Measurements from ENCODE around the gene NASP. TPM values are rescaled to one million over a fixed set of nuclear protein-coding genes. Genes with fewer than 3 reads are reported as not detected.

Gene NASP
- total and polyA plus RNA-seq, 2 of the 4 experiments (the other 2 are of a cell fraction) = 56.6 to 124 TPM

DNA sequence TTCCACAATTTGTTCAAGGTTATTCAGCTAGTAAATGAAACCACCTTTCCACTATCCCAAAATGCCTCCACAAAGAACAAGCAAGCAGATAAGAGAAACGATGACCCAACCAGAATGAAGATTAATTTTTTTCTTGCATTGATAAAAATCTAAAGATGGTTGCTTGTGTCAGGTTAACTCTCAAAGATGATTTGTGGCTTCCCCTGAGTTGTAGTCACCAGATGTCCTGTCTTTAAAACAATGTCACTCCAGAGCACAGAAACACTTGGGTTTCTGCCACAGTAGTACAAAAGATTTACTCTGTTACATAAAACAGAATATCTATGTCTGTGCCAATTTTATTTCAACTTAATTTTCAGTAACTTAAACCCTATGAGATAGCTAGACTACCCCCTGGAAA, 51.4 kb downstream of the NASP start:
- intact Hi-C loops (cut with micrococcal nuclease) = no loop called here
- Histone ChIP-seq H3K23ac (ENCODE audit: low read depth, low read length) (no peak overlapping the region), H2BK120ac (ENCODE audit: low read depth, low read length) (no peak overlapping the region), H3K4me3 (ENCODE audit: insufficient read depth, low read depth, low read length) (no peak overlapping the region), H2AK5ac (ENCODE audit: low read depth, low read length) (no peak overlapping the region), H2BK20ac (ENCODE audit: low read depth, low read length) (no peak overlapping the region), H2BK5ac (ENCODE audit: low read depth, low read length, poor library complexity, severe bottlenecking) (no peak overlapping the region), H2BK15ac (ENCODE audit: low read depth, low read length) (no peak overlapping the region), H3K36me3 (ENCODE audit: control insufficient read depth, insufficient read depth, low read length) (peaks cover 37% of the 10 kb centered on the region), H4K20me1 (ENCODE audit: insufficient read depth, low read length) (peaks cover 2% of the 10 kb centered on the region; the same call in 1 of the 2 replicates), H3K4me1 (ENCODE audit: control insufficient read depth, insufficient read depth, low read length) (peaks cover 2% of the 10 kb centered on the region; the same call in 1 of the 2 replicates), H3K4me2 (ENCODE audit: low read depth, low read length) (no peak overlapping the region), H3K27me3 (ENCODE audit: control insufficient read depth, insufficient read depth, low read length) (no peaks in the 10 kb centered on the region), H3K56ac (ENCODE audit: extremely low read depth, insufficient read depth, low read length) (no peak overlapping the region), H4K5ac (ENCODE audit: low read depth, low read length) (no peak overlapping the region), H3K18ac (ENCODE audit: low read depth, low read length) (no peak overlapping the region), H2AFZ (replicated peaks; ENCODE audit: low read length, poor library complexity) (no peak overlapping the region), H3K14ac (replicated peaks; ENCODE audit: low read depth, low read length) (no peak overlapping the region), H3K4ac (ENCODE audit: low read depth, low read length) (no peak overlapping the region), H3K9me1 (ENCODE audit: insufficient read depth, low read length) (0 out of 2 replicates have a peak, but pooled peaks cover 2% of the 10 kb centered on the region), H3K9me3 (ENCODE audit: control insufficient read depth, insufficient read depth, low read length) (no peaks in the 10 kb centered on the region), H3K9ac (ENCODE audit: low read depth, low read length) (no peak overlapping the region), H4K8ac (ENCODE audit: low read depth in 2 of 2, low read length in 2 of 2) (no peak overlapping the region), H3K27ac (ENCODE audit: insufficient read depth, low read length) (no peak overlapping the region), H2AK9ac (replicated peaks; ENCODE audit: low read depth, low read length, poor library complexity) (no peak overlapping the region), H3K79me1 (ENCODE audit: low read depth in 1 of 2, low read length in 2 of 2) (peaks cover 5 to 27% of the 10 kb centered on the region in 2 experiments; a peak in 3 of 4 replicates), H4K91ac (ENCODE audit: insufficient read depth, low read depth, low read length) (no peak overlapping the region)
- in situ Hi-C loops (cut with MboI; ENCODE audit: low sequenced_read_pairs) = no loop called here
- dilution Hi-C loops (cut with HindIII; ENCODE audit: low sequenced_read_pairs, unreplicated experiment) = no loop called here
- POLR2A ChIA-PET (ENCODE audit: unreplicated experiment) = no interaction called here
- DNase-seq (no peak), ATAC-seq (ENCODE audit: low read depth) (no peak)
- CTCF ChIA-PET = no interaction called here
- BruUV-seq (replicated peaks) = no TSS peak
- no CpG with 5 or more reads among the region's 1 CpG for WGBS, 2 experiments (ENCODE audit: extremely low coverage in 2 of 2, insufficient read length in 1 of 2)
- no peak for TF ChIP-seq BHLHE40 (IDR thresholded peaks at IDR 0.05; ENCODE audit: low read depth, low read length)
- no peak for TF ChIP-seq CHD1 (IDR thresholded peaks at IDR 0.05; ENCODE audit: low read depth, low read length)
- no peak for TF ChIP-seq CEBPB (IDR thresholded peaks at IDR 0.05; ENCODE audit: low read depth, low read length)
- TF ChIP-seq RAD21 (IDR thresholded peaks at IDR 0.05; ENCODE audit: low read length) = no peak
- TF ChIP-seq, protein P1, sequence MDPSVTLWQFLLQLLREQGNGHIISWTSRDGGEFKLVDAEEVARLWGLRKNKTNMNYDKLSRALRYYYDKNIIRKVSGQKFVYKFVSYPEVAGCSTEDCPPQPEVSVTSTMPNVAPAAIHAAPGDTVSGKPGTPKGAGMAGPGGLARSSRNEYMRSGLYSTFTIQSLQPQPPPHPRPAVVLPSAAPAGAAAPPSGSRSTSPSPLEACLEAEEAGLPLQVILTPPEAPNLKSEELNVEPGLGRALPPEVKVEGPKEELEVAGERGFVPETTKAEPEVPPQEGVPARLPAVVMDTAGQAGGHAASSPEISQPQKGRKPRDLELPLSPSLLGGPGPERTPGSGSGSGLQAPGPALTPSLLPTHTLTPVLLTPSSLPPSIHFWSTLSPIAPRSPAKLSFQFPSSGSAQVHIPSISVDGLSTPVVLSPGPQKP (IDR thresholded peaks at IDR 0.05; ENCODE audit: borderline replicate concordance, low read depth, low read length) = no peak
- TF ChIP-seq NFE2L2 (IDR thresholded peaks at IDR 0.05; ENCODE audit: low read depth, low read length) = no peak
- no peak for TF ChIP-seq POLR2A (IDR thresholded peaks at IDR 0.05; ENCODE audit: low read depth, low read length)
- no peak for TF ChIP-seq MAZ (IDR thresholded peaks at IDR 0.05; ENCODE audit: borderline replicate concordance, low read depth, low read length)
- TF ChIP-seq, protein P2, sequence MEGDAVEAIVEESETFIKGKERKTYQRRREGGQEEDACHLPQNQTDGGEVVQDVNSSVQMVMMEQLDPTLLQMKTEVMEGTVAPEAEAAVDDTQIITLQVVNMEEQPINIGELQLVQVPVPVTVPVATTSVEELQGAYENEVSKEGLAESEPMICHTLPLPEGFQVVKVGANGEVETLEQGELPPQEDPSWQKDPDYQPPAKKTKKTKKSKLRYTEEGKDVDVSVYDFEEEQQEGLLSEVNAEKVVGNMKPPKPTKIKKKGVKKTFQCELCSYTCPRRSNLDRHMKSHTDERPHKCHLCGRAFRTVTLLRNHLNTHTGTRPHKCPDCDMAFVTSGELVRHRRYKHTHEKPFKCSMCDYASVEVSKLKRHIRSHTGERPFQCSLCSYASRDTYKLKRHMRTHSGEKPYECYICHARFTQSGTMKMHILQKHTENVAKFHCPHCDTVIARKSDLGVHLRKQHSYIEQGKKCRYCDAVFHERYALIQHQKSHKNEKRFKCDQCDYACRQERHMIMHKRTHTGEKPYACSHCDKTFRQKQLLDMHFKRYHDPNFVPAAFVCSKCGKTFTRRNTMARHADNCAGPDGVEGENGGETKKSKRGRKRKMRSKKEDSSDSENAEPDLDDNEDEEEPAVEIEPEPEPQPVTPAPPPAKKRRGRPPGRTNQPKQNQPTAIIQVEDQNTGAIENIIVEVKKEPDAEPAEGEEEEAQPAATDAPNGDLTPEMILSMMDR (conservative IDR thresholded peaks at IDR 0.05; ENCODE audit: low read depth, low read length) = no peak
- TF ChIP-seq MXI1 (IDR thresholded peaks at IDR 0.05; ENCODE audit: borderline replicate concordance, low read depth, low read length) = no peak
- no peak for TF ChIP-seq RFX5 (IDR thresholded peaks at IDR 0.05; ENCODE audit: low read depth, low read length)
- TF ChIP-seq SMC3 (IDR thresholded peaks at IDR 0.05; ENCODE audit: low read depth, low read length) = no peak
- no peak for TF ChIP-seq MAFK (IDR thresholded peaks at IDR 0.05; ENCODE audit: low read depth, low read length)
- TF ChIP-seq FOS (IDR thresholded peaks at IDR 0.05; ENCODE audit: low read depth, low read length) = no peak
- TF ChIP-seq, protein P3, sequence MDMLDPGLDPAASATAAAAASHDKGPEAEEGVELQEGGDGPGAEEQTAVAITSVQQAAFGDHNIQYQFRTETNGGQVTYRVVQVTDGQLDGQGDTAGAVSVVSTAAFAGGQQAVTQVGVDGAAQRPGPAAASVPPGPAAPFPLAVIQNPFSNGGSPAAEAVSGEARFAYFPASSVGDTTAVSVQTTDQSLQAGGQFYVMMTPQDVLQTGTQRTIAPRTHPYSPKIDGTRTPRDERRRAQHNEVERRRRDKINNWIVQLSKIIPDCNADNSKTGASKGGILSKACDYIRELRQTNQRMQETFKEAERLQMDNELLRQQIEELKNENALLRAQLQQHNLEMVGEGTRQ (IDR thresholded peaks at IDR 0.05; ENCODE audit: low read depth, low read length) = no peak
- no peak for TF ChIP-seq RCOR1 (IDR thresholded peaks at IDR 0.05; ENCODE audit: insufficient replicate concordance, low read length)
